H1 (cell line): ENCODE results near the gene AHRR. TPM values are rescaled to one million over a fixed set of nuclear protein-coding genes. Genes with fewer than 3 reads are reported as not detected.

ENCODE experiments used
- BCL11A ChIP-seq, 2 experiments: IDR thresholded peaks; one replicate each; pipeline ENCODE4 v1.6.1; 2011; ENCODE audit warnings: low read depth in 2 of 2, low read length in 2 of 2, mild to moderate bottlenecking in 2 of 2
- EP300 ChIP-seq, 2 experiments: IDR thresholded peaks; 1 replicate in 1 of 2; 2 replicates in 1 of 2; pipeline ENCODE4 v1.6.1; 2011 to 2012; ENCODE audit warnings: low read depth in 2 of 2, low read length in 2 of 2, mild to moderate bottlenecking in 2 of 2, borderline replicate concordance in 1 of 2, inconsistent platforms in 1 of 2, moderate library complexity in 1 of 2
- TEAD4 ChIP-seq: IDR thresholded peaks from 2 replicates; pipeline ENCODE4 v1.6.1; 2012; ENCODE audit warnings: low read depth, low read length, inconsistent platforms, mixed read lengths
- polyA plus RNA-seq, 7 experiments: library from polyadenylated mRNA; depleted of rRNA in 3 of 7; stranded (reverse) in 5 of 7; unstranded in 2 of 7; fragments of >200 nt in 5 of 7; fragments of 200-250 nt in 2 of 7; gene quantifications; 1 replicate in 5 of 7; 2 replicates in 1 of 7; 4 replicates in 1 of 7; pipeline versions ENCODE4 v1.2.1 to v1.2.3, GENCODE V29; 2011 to 2013; ENCODE audit warnings: missing spikeins in 2 of 7, mixed read lengths in 2 of 7
- total RNA-seq: library from RNA; stranded (reverse); fragmentation: NEBNext Ultra II Directional; extraction: Animal tissue kit (Norgen Biotek cat#: 25700); gene quantifications from 2 replicates; pipeline ENCODE4 v1.2.1, GENCODE V29; 2021
- TF ChIP-seq, protein P1 (sequence below): fragments of 300-600 bp; sonication (generic); IDR thresholded peaks from 2 replicates; pipeline ENCODE4 v1.7.1; 2012; ENCODE audit warnings: low read length, moderate library complexity, mild to moderate bottlenecking, inconsistent platforms; ENCODE audit not compliant: insufficient replicate concordance

AHRR gene
- total and polyA plus RNA-seq, 2 of the 8 experiments (the other 6 are each of a cell fraction or from before 2014, with no cell fraction given): 0.41 to 0.80 TPM

DNA sequence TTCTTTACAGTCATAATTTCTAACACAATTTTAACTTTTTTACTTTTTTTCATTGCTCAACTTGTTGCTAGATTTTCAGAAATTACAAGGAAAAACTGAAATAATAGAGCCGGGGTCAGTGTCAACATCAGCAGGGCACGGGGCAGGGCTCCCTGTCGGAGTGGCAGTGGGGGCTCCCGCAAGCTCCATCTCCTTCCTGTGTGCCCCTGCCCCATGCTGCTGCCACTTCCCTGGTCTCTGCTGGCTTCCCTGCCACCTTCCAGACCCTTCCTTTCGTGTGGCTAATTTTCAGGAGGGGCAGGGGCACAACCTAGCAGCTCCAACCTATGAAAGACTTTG is 120.5 kb downstream of the AHRR start (continued):
- TF ChIP-seq BCL11A (IDR thresholded peaks at IDR 0.05; ENCODE audit: low read depth in 2 of 2, low read length in 2 of 2) (no peak), TEAD4 (no peak), EP300 (IDR thresholded peaks at IDR 0.05; ENCODE audit: borderline replicate concordance in 1 of 2, low read depth in 2 of 2, low read length in 2 of 2) (no peak)
- TF ChIP-seq, protein P1, sequence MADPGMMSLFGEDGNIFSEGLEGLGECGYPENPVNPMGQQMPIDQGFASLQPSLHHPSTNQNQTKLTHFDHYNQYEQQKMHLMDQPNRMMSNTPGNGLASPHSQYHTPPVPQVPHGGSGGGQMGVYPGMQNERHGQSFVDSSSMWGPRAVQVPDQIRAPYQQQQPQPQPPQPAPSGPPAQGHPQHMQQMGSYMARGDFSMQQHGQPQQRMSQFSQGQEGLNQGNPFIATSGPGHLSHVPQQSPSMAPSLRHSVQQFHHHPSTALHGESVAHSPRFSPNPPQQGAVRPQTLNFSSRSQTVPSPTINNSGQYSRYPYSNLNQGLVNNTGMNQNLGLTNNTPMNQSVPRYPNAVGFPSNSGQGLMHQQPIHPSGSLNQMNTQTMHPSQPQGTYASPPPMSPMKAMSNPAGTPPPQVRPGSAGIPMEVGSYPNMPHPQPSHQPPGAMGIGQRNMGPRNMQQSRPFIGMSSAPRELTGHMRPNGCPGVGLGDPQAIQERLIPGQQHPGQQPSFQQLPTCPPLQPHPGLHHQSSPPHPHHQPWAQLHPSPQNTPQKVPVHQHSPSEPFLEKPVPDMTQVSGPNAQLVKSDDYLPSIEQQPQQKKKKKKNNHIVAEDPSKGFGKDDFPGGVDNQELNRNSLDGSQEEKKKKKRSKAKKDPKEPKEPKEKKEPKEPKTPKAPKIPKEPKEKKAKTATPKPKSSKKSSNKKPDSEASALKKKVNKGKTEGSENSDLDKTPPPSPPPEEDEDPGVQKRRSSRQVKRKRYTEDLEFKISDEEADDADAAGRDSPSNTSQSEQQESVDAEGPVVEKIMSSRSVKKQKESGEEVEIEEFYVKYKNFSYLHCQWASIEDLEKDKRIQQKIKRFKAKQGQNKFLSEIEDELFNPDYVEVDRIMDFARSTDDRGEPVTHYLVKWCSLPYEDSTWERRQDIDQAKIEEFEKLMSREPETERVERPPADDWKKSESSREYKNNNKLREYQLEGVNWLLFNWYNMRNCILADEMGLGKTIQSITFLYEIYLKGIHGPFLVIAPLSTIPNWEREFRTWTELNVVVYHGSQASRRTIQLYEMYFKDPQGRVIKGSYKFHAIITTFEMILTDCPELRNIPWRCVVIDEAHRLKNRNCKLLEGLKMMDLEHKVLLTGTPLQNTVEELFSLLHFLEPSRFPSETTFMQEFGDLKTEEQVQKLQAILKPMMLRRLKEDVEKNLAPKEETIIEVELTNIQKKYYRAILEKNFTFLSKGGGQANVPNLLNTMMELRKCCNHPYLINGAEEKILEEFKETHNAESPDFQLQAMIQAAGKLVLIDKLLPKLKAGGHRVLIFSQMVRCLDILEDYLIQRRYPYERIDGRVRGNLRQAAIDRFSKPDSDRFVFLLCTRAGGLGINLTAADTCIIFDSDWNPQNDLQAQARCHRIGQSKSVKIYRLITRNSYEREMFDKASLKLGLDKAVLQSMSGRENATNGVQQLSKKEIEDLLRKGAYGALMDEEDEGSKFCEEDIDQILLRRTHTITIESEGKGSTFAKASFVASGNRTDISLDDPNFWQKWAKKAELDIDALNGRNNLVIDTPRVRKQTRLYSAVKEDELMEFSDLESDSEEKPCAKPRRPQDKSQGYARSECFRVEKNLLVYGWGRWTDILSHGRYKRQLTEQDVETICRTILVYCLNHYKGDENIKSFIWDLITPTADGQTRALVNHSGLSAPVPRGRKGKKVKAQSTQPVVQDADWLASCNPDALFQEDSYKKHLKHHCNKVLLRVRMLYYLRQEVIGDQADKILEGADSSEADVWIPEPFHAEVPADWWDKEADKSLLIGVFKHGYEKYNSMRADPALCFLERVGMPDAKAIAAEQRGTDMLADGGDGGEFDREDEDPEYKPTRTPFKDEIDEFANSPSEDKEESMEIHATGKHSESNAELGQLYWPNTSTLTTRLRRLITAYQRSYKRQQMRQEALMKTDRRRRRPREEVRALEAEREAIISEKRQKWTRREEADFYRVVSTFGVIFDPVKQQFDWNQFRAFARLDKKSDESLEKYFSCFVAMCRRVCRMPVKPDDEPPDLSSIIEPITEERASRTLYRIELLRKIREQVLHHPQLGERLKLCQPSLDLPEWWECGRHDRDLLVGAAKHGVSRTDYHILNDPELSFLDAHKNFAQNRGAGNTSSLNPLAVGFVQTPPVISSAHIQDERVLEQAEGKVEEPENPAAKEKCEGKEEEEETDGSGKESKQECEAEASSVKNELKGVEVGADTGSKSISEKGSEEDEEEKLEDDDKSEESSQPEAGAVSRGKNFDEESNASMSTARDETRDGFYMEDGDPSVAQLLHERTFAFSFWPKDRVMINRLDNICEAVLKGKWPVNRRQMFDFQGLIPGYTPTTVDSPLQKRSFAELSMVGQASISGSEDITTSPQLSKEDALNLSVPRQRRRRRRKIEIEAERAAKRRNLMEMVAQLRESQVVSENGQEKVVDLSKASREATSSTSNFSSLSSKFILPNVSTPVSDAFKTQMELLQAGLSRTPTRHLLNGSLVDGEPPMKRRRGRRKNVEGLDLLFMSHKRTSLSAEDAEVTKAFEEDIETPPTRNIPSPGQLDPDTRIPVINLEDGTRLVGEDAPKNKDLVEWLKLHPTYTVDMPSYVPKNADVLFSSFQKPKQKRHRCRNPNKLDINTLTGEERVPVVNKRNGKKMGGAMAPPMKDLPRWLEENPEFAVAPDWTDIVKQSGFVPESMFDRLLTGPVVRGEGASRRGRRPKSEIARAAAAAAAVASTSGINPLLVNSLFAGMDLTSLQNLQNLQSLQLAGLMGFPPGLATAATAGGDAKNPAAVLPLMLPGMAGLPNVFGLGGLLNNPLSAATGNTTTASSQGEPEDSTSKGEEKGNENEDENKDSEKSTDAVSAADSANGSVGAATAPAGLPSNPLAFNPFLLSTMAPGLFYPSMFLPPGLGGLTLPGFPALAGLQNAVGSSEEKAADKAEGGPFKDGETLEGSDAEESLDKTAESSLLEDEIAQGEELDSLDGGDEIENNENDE: no peak
